Mesothelial cell of epicardium (in vitro differentiated cells): ENCODE measurements around the gene FCHO2. TPM values are rescaled to one million over a fixed set of nuclear protein-coding genes. Genes with fewer than 3 reads are reported as not detected.

ENCODE experiments used
- DNase-seq, 2 experiments: peaks; one replicate each; pipeline ENCODE4 v3.0.0; 2021; ENCODE audit warnings: low spot score in 2 of 2; ENCODE audit not compliant: unreplicated experiment in 2 of 2
- H3K27ac Mint-ChIP-seq: 2 replicates; pipeline ENCODE4 v1.8.0; 2021; ENCODE audit warnings: mixed read lengths
- H3K27me3 Mint-ChIP-seq: 2 replicates; pipeline ENCODE4 v1.8.0; 2021; ENCODE audit warnings: low read depth, mixed read lengths
- H3K36me3 Mint-ChIP-seq: 2 replicates; pipeline ENCODE4 v1.8.0; 2021; ENCODE audit warnings: mixed read lengths
- H3K4me1 Mint-ChIP-seq: 2 replicates; pipeline ENCODE4 v1.8.0; 2021; ENCODE audit warnings: mixed read lengths
- H3K4me3 Mint-ChIP-seq: 2 replicates; pipeline ENCODE4 v1.8.0; 2021; ENCODE audit warnings: mild to moderate bottlenecking, moderate library complexity, mixed read lengths
- H3K9me3 Mint-ChIP-seq: 2 replicates; pipeline ENCODE4 v1.8.0; 2021; ENCODE audit warnings: mixed read lengths
- CTCF ChIP-seq: fragments of 200-600 bp; sonication (generic); IDR thresholded peaks from one replicate; pipeline ENCODE4 v1.5.0; 2021; ENCODE audit warnings: antibody characterized with exemption; ENCODE audit not compliant: unreplicated experiment
- total RNA-seq: library from RNA; stranded (reverse); gene quantifications from 3 replicates; pipeline ENCODE4 v1.2.1, GENCODE V29; 2021

FCHO2 gene
- total RNA-seq, 1 donor from 2014 or later, result 28.7 TPM

GRCh38 chr5:73115399-73116051 is 159.7 kb downstream of the FCHO2 start:
- Mint-ChIP-seq H3K9me3 (peaks cover 13% of the 10 kb centered on the region), H3K36me3 (no peaks in the 10 kb centered on the region), H3K27ac (no peak overlapping the region), H3K4me3 (no peak overlapping the region), H3K4me1 (peaks cover 17% of the 10 kb centered on the region), H3K27me3 (peaks cover 26% of the 10 kb centered on the region)
- no peak for DNase-seq
- TF ChIP-seq CTCF, result no peak

- Mint-ChIP-seq H3K27me3 (peaks cover 35% of the 10 kb centered on the region), H3K4me1 (peaks cover 22% of the 10 kb centered on the region), H3K36me3 (no peaks in the 10 kb centered on the region), H3K9me3 (peaks cover 9% of the 10 kb centered on the region), H3K4me3 (no peak overlapping the region), H3K27ac (no peak overlapping the region)
- DNase-seq, result no peak
- TF ChIP-seq CTCF, result no peak
Measured at GRCh38 chr5:73116506-73116905, 160.7 kb downstream of the FCHO2 start.

- peaks cover 22% of the 10 kb centered on the region for H3K4me1 Mint-ChIP-seq
- TF ChIP-seq CTCF, result no peak
- peaks cover 9% of the 10 kb centered on the region for H3K9me3 Mint-ChIP-seq
- no peak for DNase-seq
- no peak overlapping the region for H3K4me3 Mint-ChIP-seq
- H3K27me3 Mint-ChIP-seq, result peaks cover 42% of the 10 kb centered on the region
- no peak overlapping the region for H3K27ac Mint-ChIP-seq
- H3K36me3 Mint-ChIP-seq, result no peaks in the 10 kb centered on the region
Measured at GRCh38 chr5:73117088-73117740, 161.4 kb downstream of the FCHO2 start.

DNA sequence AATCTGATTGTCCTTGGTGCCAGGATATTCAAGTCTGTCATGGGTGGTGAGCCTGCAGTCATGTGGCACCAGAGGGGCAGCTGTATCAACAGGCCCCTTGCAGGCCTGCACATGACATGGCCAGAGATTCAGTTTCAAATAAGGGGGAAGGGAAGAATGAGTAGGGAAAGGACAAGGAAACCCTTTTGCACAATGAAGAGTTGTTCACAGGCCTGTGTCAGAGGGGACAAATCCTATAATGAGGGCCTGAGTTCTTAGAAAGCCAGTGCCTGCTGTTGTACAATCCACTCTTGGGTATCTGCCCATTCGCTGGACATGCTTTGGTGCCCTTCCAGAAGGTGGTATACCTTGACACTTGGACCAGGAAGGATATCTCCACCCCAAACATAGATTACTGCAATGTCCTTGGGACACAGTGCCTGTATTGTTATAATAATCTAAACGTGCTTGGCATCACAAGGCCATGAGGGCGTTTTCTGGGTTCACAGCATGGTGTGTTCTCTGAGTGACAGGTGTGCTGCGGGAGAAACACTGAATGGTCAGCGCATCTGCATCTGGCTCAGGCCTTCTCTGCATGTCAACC is 162.6 kb downstream of the FCHO2 start:
- Mint-ChIP-seq H3K36me3 (no peaks in the 10 kb centered on the region), H3K4me3 (no peak overlapping the region), H3K9me3 (peaks cover 4% of the 10 kb centered on the region), H3K27me3 (peaks cover 55% of the 10 kb centered on the region), H3K4me1 (peaks cover 19% of the 10 kb centered on the region), H3K27ac (no peak overlapping the region)
- no peak for TF ChIP-seq CTCF
- no peak for DNase-seq

- peak overlapping the region; percentile 64 for H3K4me3 Mint-ChIP-seq
- no peaks in the 10 kb centered on the region for H3K36me3 Mint-ChIP-seq
- H3K4me1 Mint-ChIP-seq, result peaks cover 14% of the 10 kb centered on the region
- H3K27me3 Mint-ChIP-seq, result peaks cover 65% of the 10 kb centered on the region
- H3K27ac Mint-ChIP-seq, result no peak overlapping the region
- H3K9me3 Mint-ChIP-seq, result peaks cover 4% of the 10 kb centered on the region
- no peak for TF ChIP-seq CTCF
- no peak for DNase-seq
Measured at GRCh38 chr5:73119451-73120157, 163.8 kb downstream of the FCHO2 start.
